HCT116 (cell line): ENCODE results near the gene CYP11A1.
"Not testable (repeated sequence)": the region's sequence is repeated elsewhere in the genome, so short reads cannot be mapped to it uniquely, and the experiment has no call there.

Experiments used
- CEBPB ChIP-seq: IDR thresholded peaks from 2 replicates; pipeline ENCODE4 v1.6.1; 2012; ENCODE audit warnings: low read depth
- EZH2 ChIP-seq: fragments of 200-600 bp; sonication (generic); IDR thresholded peaks from 2 replicates; pipeline ENCODE4 v1.6.1; 2017; ENCODE audit warnings: antibody characterized with exemption, mixed run types
- EZH2phosphoT487 ChIP-seq: fragments of 200-600 bp; IDR thresholded peaks from 2 replicates; pipeline ENCODE4 v1.6.1; 2018; ENCODE audit warnings: antibody characterized with exemption, borderline replicate concordance
- POLR2A ChIP-seq: IDR thresholded peaks from 2 replicates; pipeline ENCODE4 v1.7.0; 2011; ENCODE audit warnings: borderline replicate concordance; ENCODE audit not compliant: insufficient read depth, insufficient read length; ENCODE audit errors: extremely low read depth
- POLR2AphosphoS5 ChIP-seq: IDR thresholded peaks from 2 replicates; pipeline ENCODE4 v1.6.1; 2011; ENCODE audit warnings: mild to moderate bottlenecking, low read depth, low read length, moderate library complexity
- SP1 ChIP-seq: IDR thresholded peaks from 2 replicates; pipeline ENCODE4 v1.6.1; 2012; ENCODE audit warnings: low read depth
- SRF ChIP-seq: IDR thresholded peaks from 2 replicates; pipeline ENCODE4 v1.6.1; 2012; ENCODE audit warnings: low read depth
- TCF7L2 ChIP-seq: IDR thresholded peaks from 2 replicates; pipeline ENCODE4 v1.7.0; 2011; ENCODE audit warnings: borderline replicate concordance, inconsistent platforms; ENCODE audit not compliant: insufficient read depth, insufficient read length; ENCODE audit errors: extremely low read depth
- YY1 ChIP-seq: IDR thresholded peaks from 2 replicates; pipeline ENCODE4 v1.6.1; 2011; ENCODE audit warnings: low read length, low read depth, moderate library complexity, mild to moderate bottlenecking; ENCODE audit not compliant: insufficient replicate concordance; ENCODE audit errors: extremely low read depth
- TF ChIP-seq, protein P1 (sequence below), 3 experiments: fragments of 200-600 bp in 1 of 3; sonication (generic) in 1 of 3; IDR thresholded peaks in 2 of 3; conservative IDR thresholded peaks in 1 of 3; 2 replicates each; pipeline ENCODE4 v1.5.1; 2012 to 2017; ENCODE audit warnings: low read depth in 2 of 3, low read length in 2 of 3, antibody characterized with exemption in 1 of 3, borderline replicate concordance in 1 of 3, control low read depth in 1 of 3, mild to moderate bottlenecking in 1 of 3, mixed read lengths in 1 of 3, mixed run types in 1 of 3, moderate library complexity in 1 of 3; ENCODE audit not compliant: insufficient read depth in 1 of 3
- TF ChIP-seq, protein P2 (sequence below): IDR thresholded peaks from 2 replicates; pipeline ENCODE4 v1.6.1; 2011; ENCODE audit warnings: mild to moderate bottlenecking, low read length, moderate library complexity; ENCODE audit not compliant: insufficient replicate concordance; ENCODE audit errors: extremely low read depth
- TF ChIP-seq, protein P3 (sequence below): IDR thresholded peaks from 2 replicates; pipeline ENCODE4 v1.6.1; 2012; ENCODE audit warnings: low read depth

DNA sequence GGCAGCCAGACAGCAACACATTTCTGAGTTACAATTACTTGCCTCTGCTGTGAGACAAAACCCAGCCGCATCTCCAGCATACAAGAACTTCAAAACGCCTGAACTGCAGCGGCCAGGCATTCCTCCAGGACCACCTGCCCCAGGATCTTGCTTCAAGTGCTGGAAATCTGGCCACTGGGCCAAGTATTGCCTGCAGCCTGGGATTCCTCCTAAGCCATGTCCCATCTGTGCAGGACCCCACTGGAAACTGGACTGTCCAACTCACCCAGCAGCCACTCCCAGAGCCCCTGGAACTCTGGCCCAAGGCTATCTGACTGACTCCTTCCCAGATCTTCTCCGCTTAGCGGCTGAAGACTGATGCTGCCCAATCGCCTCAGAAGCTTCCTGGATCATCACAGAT lies 11.4 kb downstream of the CYP11A1 start:
- TF ChIP-seq, protein P1, sequence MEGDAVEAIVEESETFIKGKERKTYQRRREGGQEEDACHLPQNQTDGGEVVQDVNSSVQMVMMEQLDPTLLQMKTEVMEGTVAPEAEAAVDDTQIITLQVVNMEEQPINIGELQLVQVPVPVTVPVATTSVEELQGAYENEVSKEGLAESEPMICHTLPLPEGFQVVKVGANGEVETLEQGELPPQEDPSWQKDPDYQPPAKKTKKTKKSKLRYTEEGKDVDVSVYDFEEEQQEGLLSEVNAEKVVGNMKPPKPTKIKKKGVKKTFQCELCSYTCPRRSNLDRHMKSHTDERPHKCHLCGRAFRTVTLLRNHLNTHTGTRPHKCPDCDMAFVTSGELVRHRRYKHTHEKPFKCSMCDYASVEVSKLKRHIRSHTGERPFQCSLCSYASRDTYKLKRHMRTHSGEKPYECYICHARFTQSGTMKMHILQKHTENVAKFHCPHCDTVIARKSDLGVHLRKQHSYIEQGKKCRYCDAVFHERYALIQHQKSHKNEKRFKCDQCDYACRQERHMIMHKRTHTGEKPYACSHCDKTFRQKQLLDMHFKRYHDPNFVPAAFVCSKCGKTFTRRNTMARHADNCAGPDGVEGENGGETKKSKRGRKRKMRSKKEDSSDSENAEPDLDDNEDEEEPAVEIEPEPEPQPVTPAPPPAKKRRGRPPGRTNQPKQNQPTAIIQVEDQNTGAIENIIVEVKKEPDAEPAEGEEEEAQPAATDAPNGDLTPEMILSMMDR (IDR thresholded peaks at IDR 0.05 in 2 of 3, conservative IDR thresholded peaks at IDR 0.05 in 1 of 3; ENCODE audit: borderline replicate concordance in 1 of 3, insufficient read depth in 1 of 3, low read depth in 2 of 3, low read length in 2 of 3), result not testable (repeated sequence)
- TF ChIP-seq, protein P2, sequence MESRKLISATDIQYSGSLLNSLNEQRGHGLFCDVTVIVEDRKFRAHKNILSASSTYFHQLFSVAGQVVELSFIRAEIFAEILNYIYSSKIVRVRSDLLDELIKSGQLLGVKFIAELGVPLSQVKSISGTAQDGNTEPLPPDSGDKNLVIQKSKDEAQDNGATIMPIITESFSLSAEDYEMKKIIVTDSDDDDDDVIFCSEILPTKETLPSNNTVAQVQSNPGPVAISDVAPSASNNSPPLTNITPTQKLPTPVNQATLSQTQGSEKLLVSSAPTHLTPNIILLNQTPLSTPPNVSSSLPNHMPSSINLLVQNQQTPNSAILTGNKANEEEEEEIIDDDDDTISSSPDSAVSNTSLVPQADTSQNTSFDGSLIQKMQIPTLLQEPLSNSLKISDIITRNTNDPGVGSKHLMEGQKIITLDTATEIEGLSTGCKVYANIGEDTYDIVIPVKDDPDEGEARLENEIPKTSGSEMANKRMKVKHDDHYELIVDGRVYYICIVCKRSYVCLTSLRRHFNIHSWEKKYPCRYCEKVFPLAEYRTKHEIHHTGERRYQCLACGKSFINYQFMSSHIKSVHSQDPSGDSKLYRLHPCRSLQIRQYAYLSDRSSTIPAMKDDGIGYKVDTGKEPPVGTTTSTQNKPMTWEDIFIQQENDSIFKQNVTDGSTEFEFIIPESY, result not testable (repeated sequence)
- TF ChIP-seq POLR2A, SRF, EZH2, YY1, CEBPB, TCF7L2, EZH2phosphoT487, POLR2AphosphoS5, SP1: not testable (repeated sequence)
- TF ChIP-seq, protein P3, sequence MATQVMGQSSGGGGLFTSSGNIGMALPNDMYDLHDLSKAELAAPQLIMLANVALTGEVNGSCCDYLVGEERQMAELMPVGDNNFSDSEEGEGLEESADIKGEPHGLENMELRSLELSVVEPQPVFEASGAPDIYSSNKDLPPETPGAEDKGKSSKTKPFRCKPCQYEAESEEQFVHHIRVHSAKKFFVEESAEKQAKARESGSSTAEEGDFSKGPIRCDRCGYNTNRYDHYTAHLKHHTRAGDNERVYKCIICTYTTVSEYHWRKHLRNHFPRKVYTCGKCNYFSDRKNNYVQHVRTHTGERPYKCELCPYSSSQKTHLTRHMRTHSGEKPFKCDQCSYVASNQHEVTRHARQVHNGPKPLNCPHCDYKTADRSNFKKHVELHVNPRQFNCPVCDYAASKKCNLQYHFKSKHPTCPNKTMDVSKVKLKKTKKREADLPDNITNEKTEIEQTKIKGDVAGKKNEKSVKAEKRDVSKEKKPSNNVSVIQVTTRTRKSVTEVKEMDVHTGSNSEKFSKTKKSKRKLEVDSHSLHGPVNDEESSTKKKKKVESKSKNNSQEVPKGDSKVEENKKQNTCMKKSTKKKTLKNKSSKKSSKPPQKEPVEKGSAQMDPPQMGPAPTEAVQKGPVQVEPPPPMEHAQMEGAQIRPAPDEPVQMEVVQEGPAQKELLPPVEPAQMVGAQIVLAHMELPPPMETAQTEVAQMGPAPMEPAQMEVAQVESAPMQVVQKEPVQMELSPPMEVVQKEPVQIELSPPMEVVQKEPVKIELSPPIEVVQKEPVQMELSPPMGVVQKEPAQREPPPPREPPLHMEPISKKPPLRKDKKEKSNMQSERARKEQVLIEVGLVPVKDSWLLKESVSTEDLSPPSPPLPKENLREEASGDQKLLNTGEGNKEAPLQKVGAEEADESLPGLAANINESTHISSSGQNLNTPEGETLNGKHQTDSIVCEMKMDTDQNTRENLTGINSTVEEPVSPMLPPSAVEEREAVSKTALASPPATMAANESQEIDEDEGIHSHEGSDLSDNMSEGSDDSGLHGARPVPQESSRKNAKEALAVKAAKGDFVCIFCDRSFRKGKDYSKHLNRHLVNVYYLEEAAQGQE, result not testable (repeated sequence)
